ENCODE data around the gene OPA3.

DNA sequence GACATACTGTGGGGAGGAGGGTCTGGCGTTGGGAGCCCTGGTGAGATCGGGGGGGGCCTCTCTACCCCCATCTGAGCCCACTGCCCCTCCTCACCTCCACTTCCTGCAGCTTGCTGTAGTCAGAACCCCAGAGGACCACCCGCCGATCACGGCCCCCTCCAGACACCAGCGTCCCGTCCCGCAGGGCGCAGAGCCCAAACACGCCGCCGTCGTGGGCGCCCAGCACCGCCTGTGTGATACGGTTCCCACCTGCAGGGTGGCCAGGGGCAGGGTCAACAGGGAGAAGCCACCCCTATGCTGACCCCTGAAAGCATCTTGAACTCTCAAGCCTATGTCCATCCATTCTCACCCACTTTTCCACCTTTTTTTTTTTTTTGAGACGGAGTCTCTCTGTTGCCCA lies 36.8 kb upstream of the OPA3 start:
- TF ChIP-seq, protein P1, sequence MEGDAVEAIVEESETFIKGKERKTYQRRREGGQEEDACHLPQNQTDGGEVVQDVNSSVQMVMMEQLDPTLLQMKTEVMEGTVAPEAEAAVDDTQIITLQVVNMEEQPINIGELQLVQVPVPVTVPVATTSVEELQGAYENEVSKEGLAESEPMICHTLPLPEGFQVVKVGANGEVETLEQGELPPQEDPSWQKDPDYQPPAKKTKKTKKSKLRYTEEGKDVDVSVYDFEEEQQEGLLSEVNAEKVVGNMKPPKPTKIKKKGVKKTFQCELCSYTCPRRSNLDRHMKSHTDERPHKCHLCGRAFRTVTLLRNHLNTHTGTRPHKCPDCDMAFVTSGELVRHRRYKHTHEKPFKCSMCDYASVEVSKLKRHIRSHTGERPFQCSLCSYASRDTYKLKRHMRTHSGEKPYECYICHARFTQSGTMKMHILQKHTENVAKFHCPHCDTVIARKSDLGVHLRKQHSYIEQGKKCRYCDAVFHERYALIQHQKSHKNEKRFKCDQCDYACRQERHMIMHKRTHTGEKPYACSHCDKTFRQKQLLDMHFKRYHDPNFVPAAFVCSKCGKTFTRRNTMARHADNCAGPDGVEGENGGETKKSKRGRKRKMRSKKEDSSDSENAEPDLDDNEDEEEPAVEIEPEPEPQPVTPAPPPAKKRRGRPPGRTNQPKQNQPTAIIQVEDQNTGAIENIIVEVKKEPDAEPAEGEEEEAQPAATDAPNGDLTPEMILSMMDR (IDR thresholded peaks at IDR 0.05), result no peak
- no peak for TF ChIP-seq EZH2 (IDR thresholded peaks at IDR 0.05)
